Tibial nerve (tissue), 4 donors: ENCODE results near the gene ZNF227. TPM values are rescaled to one million over a fixed set of nuclear protein-coding genes. Genes with fewer than 3 reads are reported as not detected.
A peak's percentile ranks its signal among the peaks of the same experiment; 100 is the strongest.
"Not testable (repeated sequence)": the region's sequence is repeated elsewhere in the genome, so short reads cannot be mapped to it uniquely, and the experiment has no call there.

Experiments used
- DNase-seq, 2 donors: peaks; one replicate each; pipeline ENCODE4 v3.0.0-alpha.2; 2019; ENCODE audit warnings: low spot score in 2 of 2
- H3K27ac ChIP-seq, 4 donors: fragments of 200-600 bp; sonication (generic) in 3 of 4; one replicate each; pipeline ENCODE4 v1.5.1; 2017 to 2019; ENCODE audit warnings: mild to moderate bottlenecking in 1 of 4
- H3K27me3 ChIP-seq, 2 donors: fragments of 200-600 bp; sonication (generic) in 1 of 2; one replicate each; pipeline versions ENCODE4 v1.5.1 to v1.6.0; 2017 to 2019
- H3K36me3 ChIP-seq, 3 donors: fragments of 200-600 bp; sonication (generic); one replicate each; pipeline ENCODE4 v1.5.1; 2018 to 2019
- H3K4me1 ChIP-seq, 4 donors: fragments of 200-600 bp; sonication (generic) in 3 of 4; one replicate each; pipeline ENCODE4 v1.5.1; 2017 to 2019
- H3K4me3 ChIP-seq, 4 donors: fragments of 200-600 bp; sonication (generic) in 3 of 4; one replicate each; pipeline ENCODE4 v1.5.1; 2017 to 2019; ENCODE audit warnings: mild to moderate bottlenecking in 1 of 4, moderate library complexity in 1 of 4
- H3K9me3 ChIP-seq, 4 donors: fragments of 200-600 bp; sonication (generic) in 3 of 4; one replicate each; pipeline ENCODE4 v1.5.1; 2017 to 2019
- EP300 ChIP-seq, 2 donors: sonication (generic); formaldehyde crosslinking; IDR thresholded peaks; one replicate each; pipeline ENCODE4 v1.6.1; 2017; ENCODE audit warnings: antibody characterized with exemption in 2 of 2, mild to moderate bottlenecking in 1 of 2
- POLR2A ChIP-seq, 2 donors: fragments of 450-650 bp; IDR thresholded peaks; one replicate each; pipeline ENCODE4 v1.6.1; 2017; ENCODE audit warnings: antibody characterized with exemption in 2 of 2, mild to moderate bottlenecking in 2 of 2, moderate library complexity in 2 of 2
- WGBS, 2 donors: methylation state at CpG; one replicate each; pipeline ENCODE4 v1.1.5; 2018; 5-methylcytosine and 5-hydroxymethylcytosine counted together
- total RNA-seq, 4 donors: library from RNA; depleted of rRNA; stranded (reverse); fragments of >200 nt; gene quantifications; one replicate each; pipeline ENCODE4 v1.1.0, GENCODE V29; 2016
- TF ChIP-seq, protein P1 (sequence below), 5 experiments: fragments of 200-600 bp in 3 of 5; fragments of 450-650 bp in 2 of 5; sonication (generic) in 3 of 5; IDR thresholded peaks; one replicate each; pipeline ENCODE4 v1.5.1; 2016 to 2019; ENCODE audit warnings: antibody characterized with exemption in 5 of 5, mild to moderate bottlenecking in 3 of 5, moderate library complexity in 2 of 5

The ZNF227 gene
- total RNA-seq: 10 to 100 TPM in 3 of 4 donors, 1 to 10 TPM in 1; 8.1 to 22.0 (median 14.3) TPM

DNA sequence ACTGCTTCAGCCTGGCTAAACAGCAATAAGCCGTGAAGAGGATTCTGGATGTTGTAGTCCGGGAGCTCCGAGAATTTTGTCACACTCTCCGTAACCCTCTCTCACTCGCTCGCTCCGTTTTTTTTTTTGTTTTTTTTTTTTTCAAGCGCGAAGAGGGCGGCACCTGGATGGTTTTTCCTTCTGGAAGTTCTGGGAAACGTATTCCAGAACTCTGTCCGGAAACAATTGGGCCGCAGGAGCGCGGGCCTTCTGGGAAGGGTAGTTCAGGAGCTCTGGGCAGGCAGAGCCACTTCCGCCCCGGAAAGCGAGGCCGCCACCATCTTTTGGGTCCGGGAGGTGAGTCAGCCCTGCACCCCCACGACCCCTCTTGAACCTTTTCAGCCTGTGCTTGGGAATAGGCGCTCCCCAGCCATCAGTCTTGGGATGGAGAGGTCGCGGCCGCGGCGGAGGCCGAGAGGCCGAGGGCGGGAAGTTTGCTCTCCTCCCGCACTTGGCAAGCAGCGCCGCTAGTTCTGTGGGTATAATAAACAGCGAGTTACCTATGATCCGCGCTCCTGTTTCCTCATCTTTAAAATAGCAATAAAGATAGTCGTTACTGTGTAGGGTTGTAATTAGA, at the start of gene ZNF227:
Gene ZNF227, plus strand, starts transcription at position 283 of the 616 bp plus-strand sequence. CDS start 5,261 bp downstream, outside the sequence.
- Histone ChIP-seq H3K27me3 (no peaks in the 10 kb centered on the region), H3K4me3 (peak within 1 kb of the TSS; percentile 45 to 95 (median 64)), H3K9me3 (peaks cover 0 to 24% (median 2%) of the 10 kb centered on the region in 4 donors), H3K36me3 (peaks cover 0 to 32% (median 2%) of the 10 kb centered on the region in 3 donors), H3K4me1 (peaks cover 0 to 23% (median 5%) of the 10 kb centered on the region in 4 donors), H3K27ac (peak within 1 kb of the TSS; percentile 53 to 87 (median 84))
- peak; percentile 77 to 87 for DNase-seq
- TF ChIP-seq, protein P1, sequence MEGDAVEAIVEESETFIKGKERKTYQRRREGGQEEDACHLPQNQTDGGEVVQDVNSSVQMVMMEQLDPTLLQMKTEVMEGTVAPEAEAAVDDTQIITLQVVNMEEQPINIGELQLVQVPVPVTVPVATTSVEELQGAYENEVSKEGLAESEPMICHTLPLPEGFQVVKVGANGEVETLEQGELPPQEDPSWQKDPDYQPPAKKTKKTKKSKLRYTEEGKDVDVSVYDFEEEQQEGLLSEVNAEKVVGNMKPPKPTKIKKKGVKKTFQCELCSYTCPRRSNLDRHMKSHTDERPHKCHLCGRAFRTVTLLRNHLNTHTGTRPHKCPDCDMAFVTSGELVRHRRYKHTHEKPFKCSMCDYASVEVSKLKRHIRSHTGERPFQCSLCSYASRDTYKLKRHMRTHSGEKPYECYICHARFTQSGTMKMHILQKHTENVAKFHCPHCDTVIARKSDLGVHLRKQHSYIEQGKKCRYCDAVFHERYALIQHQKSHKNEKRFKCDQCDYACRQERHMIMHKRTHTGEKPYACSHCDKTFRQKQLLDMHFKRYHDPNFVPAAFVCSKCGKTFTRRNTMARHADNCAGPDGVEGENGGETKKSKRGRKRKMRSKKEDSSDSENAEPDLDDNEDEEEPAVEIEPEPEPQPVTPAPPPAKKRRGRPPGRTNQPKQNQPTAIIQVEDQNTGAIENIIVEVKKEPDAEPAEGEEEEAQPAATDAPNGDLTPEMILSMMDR (IDR thresholded peaks at IDR 0.05): no peak
- TF ChIP-seq EP300 (IDR thresholded peaks at IDR 0.05): peak; percentile 43 to 85
- peak in 1 of 2 donors; percentile 43 for TF ChIP-seq POLR2A (IDR thresholded peaks at IDR 0.05)
- 1% methylated on average over 37 of the region's 37 CpGs for WGBS, 2 donors

DNA sequence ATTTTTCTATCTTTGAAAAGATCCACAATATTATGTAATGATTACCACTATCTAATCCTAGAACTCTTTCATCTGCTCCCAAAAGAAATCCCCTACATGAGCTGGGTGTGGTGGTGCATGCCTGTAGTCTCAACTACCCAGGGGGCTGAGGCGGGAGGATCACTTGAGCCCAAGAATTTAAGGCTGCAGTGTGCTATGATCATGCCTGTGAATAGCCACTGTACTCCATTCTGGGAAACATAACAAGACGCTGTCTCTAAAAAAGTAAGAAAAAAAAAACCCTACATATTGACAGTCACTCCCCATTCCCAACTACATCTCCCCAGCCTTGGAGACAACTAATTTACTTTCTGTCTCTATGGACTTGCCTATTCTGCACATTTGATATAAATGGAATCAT, 48.5 kb upstream of the ZNF227 start:
- no peak for DNase-seq
- TF ChIP-seq POLR2A (IDR thresholded peaks at IDR 0.05) (no peak), EP300 (IDR thresholded peaks at IDR 0.05) (no peak)
- TF ChIP-seq, protein P1 (IDR thresholded peaks at IDR 0.05): no peak
- Histone ChIP-seq H3K4me1 (peaks cover 0 to 22% (median 12%) of the 10 kb centered on the region in 4 donors), H3K4me3 (no peak overlapping the region), H3K27ac (no peak overlapping the region), H3K36me3 (peaks cover 0 to 31% (median 0%) of the 10 kb centered on the region in 3 donors), H3K9me3 (peaks cover 0 to 80% (median 23%) of the 10 kb centered on the region in 4 donors), H3K27me3 (no peaks in the 10 kb centered on the region)
- 90 to 98% methylated on average over 2 of the region's 2 CpGs for WGBS, 2 donors

DNA sequence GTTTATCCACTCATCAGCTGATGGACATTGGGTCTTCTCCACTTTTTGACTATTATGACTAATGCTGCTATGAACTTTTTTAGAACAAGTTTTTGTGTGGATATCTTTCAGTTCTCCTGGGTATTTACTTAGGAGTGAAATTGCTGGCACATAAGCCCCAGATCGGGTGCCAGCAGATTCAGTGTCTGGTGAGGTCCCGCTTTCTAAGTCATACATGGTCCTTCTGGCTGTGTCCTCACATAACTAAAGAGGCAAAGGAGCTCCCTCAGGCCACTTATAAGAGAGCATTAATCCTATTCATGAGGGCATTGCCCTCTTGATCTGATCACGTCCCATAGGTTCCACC, 48.0 kb upstream of the ZNF227 start:
- no peak for DNase-seq
- Histone ChIP-seq H3K4me1 (peaks cover 0 to 22% (median 12%) of the 10 kb centered on the region in 4 donors), H3K4me3 (peak overlapping the region; percentile 20 to 83 (median 66)), H3K27me3 (no peaks in the 10 kb centered on the region), H3K36me3 (peaks cover 0 to 36% (median 0%) of the 10 kb centered on the region in 3 donors), H3K9me3 (peaks cover 0 to 79% (median 22%) of the 10 kb centered on the region in 4 donors), H3K27ac (peak overlapping the region in 3 of 4 donors; percentile 17 to 95 (median 90))
- TF ChIP-seq POLR2A (IDR thresholded peaks at IDR 0.05): no peak
- TF ChIP-seq EP300 (IDR thresholded peaks at IDR 0.05): no peak
- TF ChIP-seq, protein P1 (IDR thresholded peaks at IDR 0.05): no peak
- WGBS, 2 donors: 63 to 71% methylated on average over 3 of the region's 3 CpGs

DNA sequence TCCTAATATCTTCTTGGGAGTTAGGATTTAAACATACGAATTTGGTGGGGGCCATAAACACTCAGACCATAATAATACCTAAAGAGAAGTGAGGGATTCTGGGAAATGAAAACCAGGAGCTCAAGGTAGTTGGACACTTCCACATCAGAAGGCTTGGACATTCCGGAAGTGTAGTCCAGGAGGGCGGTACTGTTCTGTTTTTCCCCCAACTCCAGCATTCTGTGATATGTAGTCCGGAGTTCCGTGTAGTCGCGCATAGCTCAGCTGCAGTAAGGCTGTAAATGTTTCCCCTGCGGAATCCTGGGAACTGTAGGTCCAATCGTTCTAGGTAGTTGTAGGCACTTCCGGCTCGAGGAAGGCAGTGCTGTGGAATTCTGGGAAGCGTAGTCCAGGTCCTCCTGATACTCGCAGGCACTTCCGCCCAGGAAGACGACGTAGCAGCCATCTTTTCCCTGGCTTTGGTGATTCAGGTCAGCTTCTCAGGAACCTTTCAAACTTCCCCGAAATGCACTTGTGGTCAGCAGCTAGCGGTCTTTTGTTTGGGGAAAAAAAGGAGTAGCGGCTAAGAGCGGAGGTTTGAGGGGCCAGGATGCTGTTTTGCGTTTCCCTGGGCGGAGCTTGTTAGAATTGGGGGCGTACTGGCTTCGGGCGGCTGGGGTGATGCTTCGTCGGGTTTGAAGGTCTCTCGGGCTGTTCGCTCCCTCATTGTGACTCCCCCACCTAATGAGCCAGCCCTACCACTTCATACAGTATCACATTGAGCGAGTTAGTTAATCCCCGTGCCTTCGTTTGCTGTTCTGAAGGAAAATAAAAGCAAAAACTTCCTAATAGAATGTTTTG, 47.4 kb upstream of the ZNF227 start, which contains the start of gene ZNF226:
Gene ZNF226, plus strand, starts transcription at position 428 of the 840 bp plus-strand sequence. CDS start 4,981 bp downstream, outside the sequence.
- Histone ChIP-seq H3K9me3 (peaks cover 0 to 79% (median 19%) of the 10 kb centered on the region in 4 donors), H3K27ac (peak within 1 kb of the TSS; percentile 60 to 95 (median 84)), H3K4me1 (peaks cover 0 to 22% (median 12%) of the 10 kb centered on the region in 4 donors), H3K27me3 (no peaks in the 10 kb centered on the region), H3K36me3 (peaks cover 0 to 42% (median 5%) of the 10 kb centered on the region in 3 donors), H3K4me3 (peak within 1 kb of the TSS; percentile 52 to 83 (median 76))
- WGBS, 2 donors: 0 to 1% methylated on average over 28 to 31 of the region's 32 CpGs
- peak; percentile 70 to 86 for DNase-seq
- peak in 1 of 2 donors; percentile 34 for TF ChIP-seq POLR2A (IDR thresholded peaks at IDR 0.05)
- TF ChIP-seq EP300 (IDR thresholded peaks at IDR 0.05): peak; percentile 68 to 93
- TF ChIP-seq, protein P1 (IDR thresholded peaks at IDR 0.05): no peak

DNA sequence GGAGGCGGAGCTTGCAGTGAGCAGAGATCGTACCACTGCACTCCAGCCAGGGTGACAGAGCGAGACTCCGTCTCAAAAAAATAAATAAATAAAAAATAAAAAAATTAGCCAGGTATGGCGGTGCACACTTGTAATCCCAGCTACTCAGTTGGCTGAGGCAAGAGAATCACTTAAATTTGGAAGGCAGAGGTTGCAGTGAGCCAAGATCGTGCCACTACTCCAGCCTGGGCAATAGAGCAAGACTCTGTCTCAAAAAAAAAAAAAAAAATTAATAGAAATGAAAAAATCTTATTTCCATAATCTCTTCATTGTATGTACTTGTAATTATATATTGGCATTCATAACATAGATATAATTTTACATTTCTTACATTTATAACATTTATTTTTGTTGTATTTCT, 41.7 kb upstream of the ZNF227 start:
- Histone ChIP-seq H3K4me1 (peaks cover 0 to 13% (median 8%) of the 10 kb centered on the region in 4 donors), H3K9me3 (peaks cover 0 to 94% (median 37%) of the 10 kb centered on the region in 4 donors), H3K36me3 (peaks cover 25 to 99% (median 61%) of the 10 kb centered on the region in 3 donors)
- not testable (repeated sequence) for H3K27me3 ChIP-seq, DNase-seq, H3K27ac ChIP-seq, H3K4me3 ChIP-seq
- WGBS, 2 donors: 90 to 98% methylated on average over 6 of the region's 6 CpGs
